Measurements from ENCODE around the gene WDR45B.

The WDR45B gene

DNA sequence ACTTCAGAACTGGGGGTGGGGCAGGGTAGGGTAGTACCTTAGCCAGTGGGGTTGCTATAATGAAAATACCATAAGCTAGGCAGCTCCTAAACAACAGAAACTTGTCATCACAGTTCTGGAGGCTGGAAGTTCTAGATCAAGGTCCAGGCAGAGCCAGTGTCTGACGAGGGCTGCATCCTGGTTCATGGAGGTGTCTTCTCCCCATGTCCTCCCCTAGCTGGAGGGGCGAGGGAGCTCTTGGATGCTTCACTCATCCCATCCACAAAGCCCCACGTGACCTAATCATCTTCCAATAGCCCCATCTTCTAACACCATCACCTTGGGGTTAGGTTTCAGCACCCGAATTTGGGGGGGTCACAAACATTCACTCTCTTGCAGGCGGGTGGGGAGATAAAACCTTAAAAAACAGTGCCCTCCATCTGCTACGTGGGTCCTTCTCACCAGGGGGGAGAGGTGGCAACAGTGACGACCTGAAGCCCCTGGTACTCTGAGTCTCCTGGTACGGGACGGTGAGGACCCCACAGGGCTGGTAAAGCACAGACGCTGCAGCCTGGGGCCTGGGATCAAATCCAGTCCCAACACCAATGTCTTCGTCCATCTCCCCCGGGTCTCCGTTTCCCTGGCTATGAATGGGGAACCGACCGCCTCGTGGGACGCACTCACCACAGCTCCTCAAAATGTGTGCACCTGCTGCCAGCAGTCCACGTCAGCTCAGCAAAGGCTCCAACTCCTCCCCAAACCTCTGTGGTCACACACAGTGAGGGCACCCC, 27.4 kb upstream of the WDR45B start:
- no peak for DNase-seq

DNA sequence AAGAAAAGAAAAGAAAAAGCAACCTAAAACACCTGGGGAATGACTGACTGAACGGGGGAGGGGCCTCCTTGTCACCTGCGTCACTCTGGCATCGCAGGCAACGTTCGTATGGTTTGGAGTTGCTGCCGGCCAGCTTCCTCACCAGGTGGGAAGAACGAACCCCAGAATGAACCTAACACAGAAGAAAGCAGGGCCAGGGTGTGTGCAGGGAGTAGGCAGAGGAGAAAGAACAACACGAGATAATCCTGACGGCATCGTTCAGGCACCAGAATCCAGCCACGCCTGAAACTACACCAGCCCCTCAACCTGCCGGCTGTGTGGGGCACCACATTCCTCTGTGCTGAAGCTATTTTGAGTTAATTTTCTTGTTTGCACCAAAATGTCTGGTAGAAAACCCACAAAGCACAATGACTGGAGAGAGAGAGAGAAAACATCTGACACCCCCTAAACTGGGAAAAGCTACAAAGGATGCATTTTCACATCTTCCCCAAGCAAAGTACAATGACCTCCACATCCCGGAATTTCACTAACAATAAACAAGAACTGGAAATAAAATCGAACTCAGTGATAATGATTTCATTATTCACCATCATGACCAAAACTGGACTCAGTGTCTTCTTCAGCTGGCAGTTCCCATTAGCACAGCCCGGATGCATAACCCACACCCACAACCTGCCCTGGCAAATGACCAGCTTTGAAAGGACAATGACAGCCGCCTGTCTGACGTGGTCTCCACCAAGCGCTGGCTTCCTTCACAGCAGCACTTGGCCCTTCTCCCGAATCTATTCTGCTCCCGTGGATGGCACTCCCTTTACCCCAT, 26.6 kb upstream of the WDR45B start:
- no peak for DNase-seq

DNA sequence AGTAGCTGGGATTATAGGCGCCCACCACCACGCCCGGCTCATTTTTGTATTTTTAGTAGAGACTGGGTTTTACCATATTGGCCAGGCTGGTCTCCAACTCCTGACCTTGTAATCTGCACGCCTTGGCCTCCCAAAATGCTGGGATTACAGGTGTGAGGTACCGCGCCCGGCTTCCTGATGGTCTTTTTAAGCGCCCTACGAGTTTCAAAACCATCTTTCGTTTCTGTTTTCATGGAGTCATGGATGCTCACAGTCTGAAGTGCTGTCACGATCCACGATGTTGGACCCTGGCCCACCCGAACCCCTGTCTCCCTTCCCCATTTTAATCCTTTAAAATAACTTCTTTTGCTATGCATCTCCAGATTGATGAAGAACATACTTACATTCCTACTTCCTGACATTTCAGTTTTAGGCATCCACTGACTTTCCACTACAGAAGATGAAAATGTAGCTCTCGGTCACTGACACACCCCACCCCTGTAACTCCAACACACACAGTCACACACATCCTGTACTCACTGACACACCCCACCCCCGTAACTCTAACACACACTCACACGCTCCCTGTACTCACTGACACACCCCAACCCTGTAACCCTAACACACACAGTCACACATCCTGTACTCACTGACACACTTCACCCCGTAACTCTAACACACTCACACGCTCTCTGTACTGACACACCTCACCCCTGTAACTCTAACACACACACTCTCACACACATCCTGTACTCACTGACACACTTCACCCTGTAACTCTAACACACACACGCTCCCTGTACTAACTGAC, 22.6 kb upstream of the WDR45B start:
- DNase-seq: no peak

DNA sequence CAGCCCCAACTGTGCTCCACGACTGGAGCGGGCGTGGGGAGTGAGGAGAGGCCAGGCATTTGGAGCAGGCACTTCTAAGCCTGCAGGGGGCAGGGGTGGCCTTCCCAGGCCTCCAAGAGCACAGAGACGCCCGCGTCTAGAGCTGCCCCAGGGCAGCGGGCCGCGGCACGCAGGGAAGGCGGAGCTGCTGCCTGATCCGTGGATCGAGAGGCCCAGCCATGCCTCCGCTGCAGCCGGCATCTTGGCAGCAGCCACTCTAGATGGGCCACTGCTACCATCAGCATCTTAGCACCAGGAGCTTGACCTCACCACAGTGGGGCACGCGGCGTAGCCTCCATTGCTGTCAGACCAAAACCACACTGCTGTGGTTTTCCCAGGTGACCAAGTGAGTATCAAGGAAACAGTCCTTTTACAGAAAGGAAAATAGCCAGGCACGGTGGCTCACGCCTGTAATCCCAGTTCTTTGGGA, 20.4 kb upstream of the WDR45B start:
- no peak for DNase-seq

DNA sequence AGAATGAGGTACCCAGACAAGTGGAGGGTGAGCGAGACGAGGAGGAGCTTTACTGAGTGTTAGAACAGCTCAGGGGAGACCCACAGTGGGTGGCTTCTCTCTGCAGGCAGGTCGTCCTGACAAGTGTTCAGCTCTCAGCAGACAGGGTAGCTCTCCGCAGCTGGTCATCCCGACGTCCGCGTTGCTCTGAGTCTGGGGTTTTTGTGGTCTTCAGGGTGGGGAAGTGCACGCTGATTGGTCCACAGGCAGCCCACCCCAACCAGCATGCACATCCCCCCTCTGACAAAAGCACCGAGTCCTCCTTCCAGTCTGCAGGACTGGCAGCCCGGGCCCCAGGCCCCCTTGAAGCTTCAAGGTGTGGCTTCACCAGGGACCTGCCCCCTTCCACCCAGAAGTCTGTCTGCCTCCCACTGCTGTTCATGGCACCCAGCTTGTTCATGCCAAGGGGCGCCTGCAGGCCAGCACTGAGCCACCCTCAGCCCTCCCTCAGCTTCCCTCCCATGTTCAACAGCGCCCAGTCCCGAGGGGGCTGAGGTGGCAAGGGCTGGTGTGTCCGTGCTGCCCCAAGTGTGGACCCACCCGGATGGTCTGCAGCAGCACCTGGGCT, 19.9 kb upstream of the WDR45B start:
- no peak for DNase-seq

DNA sequence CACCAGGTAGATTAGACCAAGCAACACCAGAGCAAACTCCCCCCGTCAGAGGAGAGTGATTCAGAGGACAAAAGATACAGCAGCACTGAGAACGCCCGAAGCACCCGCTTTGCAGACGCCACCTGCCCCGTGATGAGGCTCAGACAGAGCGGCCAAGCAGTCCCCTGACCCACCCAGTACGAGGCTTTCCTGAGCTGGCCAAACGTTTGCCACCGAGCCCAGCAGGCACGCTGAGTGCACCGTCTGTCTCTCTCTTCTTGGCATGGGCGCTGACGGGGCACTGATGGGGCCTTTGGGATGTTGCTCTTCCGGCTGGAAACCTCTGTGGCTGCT, 19.4 kb upstream of the WDR45B start:
- no peak for DNase-seq

DNA sequence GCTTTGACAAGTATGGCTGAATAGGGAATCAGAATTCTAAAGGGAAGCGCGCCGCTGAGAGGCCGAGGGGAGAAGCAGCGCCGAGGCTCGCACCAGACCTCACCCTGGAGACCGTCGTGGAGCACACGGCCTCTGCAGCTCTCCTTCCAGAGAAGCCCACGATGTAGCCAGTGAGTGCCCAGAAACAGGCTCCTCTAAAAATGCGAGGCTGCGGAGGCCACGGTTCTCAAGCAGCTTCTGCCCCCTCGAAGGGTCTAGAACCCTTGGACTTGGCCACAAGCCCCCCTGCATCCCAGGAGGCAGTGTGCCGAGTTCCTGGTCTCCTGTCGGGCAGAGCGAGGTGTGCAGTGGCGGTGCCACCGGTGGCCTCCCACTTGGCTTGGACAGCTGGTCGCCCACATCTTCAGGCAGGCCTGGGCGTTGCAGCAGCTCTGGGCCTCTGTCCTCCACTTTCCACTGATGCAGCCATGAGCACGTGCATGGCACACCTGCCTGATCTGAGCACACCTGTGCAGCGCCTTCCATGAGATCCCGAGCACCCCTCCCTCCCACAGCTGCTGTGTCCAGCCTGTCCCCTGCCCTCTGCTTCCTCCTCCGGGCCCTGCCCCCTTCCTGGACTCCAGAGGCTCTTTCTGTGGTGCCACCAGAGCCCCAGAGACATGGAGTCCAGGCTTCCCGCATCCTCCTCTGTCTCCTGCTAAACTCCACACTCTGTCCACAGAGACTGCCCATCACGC, 18.9 kb upstream of the WDR45B start:
- DNase-seq: no peak

DNA sequence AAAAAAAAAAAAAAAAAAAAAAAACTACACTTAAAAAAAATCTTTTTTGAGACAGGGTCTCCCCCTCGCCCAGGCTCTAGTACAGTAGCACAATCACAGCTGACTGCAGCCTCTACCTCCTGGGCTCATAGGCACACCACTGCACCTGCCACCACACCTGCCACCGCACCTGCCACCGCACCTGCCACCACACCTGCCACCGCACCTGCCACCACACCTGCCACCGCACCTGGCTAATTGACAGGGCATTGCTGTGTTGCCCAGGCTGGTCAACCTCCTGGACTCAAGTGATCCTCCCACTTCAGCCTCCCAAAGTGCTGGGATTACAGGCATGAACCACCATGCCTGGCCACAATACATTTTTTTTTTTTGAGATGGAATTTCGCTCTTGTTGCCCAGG, 17.6 kb upstream of the WDR45B start:
- DNase-seq: no peak

DNA sequence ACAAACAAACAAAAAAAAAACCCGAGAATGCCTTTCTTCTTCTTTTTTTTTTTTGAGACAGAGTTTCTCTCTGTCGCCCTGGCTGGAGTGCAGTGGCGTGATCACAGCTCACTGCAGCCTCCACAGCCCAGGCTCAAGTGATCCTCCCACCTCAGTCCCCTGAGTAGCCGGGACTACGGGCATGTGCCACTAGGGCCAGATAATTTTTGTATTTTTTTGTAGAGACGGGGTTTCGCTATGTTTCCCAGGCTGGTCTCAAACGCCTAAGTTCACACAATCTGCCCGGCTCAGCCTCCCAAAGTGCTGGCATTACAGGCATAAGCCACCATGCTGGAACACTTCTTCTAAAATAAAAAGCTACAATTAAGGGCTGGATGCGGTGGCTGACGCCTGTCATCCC, 17.0 kb upstream of the WDR45B start:
- DNase-seq: no peak

DNA sequence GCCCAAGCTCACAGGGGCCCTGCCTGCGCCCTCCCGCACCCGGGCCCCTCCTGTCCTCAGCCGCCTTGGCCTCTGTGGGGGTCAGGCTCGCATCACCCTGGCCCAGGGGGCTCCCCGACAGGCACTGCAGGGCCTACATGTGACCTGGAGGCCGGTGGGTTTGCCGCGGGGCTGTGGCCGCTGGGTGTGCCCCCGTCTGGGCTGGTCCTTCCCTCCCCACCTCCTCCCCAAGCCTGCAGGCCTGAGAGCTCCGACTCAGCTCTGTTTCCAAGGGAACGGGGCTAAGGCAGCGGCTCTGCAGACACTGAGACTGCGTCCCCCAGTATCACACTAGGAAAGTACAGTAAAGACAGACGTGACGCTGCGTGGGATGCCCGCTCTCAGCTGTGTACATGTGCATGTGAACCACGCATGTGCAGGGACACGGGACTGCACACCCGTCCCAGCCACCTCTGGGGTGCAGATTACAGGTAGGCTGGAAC, 16.5 kb upstream of the WDR45B start:
- no peak for DNase-seq

DNA sequence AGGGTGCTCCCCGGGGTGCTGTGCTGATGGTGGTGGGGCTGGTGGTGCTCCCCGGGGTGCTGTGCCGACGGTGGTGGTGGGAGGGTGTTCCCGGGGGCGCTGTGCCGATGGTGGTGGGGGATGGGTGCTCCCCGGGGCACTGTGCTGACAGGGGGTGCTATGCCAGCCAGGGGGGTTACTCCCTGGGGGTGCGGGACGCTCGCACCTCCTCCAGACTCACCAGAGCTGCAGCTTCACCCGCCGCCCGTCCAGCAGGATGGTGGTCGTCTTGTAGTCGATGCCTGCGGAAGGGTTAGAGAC, 16.0 kb upstream of the WDR45B start:
- no peak for DNase-seq

DNA sequence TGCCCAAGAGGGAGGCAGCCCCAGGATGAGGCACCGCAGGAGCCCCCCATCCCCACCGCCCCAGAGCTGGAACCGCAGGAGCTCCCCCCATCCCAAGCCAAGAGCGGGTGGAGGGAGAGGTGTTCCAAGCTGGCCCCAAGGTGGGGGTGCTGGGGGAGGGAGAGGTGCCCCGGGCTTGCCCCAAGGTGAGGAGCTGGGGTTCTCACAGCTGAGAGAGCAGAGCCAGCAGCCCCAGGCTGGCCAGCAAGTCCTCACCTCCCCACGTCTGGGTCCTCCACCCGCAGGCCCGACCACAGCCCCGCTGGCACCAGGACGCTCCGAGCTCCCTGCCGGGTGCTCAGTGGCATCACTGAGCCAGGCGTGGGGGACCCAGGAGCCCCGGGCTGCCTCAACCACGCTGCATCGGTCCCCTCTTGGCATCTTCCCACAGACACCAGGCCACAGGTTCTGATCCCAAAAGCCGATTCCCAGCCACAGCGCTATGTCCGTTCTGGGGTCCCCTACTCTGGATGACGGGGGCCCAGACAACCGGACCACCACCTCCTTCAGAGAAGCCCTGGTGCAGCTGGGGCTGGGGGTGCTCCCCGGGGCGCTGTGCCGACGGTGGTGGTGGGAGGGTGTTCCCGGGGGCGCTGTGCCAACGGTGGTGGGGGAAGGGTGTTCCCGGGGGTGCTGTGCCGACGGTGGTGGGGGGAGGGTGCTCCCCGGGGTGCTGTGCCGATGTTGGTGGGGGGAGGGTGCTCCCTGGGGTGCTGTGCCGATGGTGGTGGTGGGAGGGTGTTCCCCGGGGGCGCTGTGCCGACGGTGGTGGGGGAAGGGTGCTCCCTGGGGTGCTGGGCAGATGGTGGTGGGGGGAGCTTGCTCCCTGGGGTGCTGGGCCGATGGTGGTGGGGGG, 15.4 kb upstream of the WDR45B start:
- no peak for DNase-seq

DNA sequence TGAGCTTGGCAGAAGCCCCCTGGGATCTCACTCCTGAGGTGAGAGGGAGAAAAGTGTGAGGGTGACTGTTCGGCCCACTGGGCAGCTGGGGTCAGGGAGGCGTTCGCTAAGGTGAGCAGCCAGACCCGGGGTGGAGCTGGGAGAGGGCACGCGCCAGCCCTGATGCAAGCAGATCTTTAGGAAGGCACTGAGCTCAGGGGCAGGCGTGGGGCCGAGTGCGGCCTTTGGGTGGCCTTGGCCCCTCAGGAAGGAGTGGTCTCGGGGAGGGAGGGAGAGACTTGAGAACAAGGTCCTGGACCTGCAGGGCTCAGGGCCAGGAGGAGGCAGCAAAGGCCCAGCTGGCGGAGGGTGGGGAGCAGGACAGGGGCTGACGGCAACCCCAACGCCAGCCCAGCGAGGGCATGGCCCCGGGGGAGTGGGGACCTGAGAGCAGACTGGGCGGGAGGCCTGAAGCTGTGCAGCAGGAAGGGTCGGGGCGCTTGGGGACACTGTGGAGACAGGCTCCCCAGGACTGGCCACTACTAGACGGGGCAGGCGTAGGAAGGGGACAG, 14.5 kb upstream of the WDR45B start:
- DNase-seq: no peak

DNA sequence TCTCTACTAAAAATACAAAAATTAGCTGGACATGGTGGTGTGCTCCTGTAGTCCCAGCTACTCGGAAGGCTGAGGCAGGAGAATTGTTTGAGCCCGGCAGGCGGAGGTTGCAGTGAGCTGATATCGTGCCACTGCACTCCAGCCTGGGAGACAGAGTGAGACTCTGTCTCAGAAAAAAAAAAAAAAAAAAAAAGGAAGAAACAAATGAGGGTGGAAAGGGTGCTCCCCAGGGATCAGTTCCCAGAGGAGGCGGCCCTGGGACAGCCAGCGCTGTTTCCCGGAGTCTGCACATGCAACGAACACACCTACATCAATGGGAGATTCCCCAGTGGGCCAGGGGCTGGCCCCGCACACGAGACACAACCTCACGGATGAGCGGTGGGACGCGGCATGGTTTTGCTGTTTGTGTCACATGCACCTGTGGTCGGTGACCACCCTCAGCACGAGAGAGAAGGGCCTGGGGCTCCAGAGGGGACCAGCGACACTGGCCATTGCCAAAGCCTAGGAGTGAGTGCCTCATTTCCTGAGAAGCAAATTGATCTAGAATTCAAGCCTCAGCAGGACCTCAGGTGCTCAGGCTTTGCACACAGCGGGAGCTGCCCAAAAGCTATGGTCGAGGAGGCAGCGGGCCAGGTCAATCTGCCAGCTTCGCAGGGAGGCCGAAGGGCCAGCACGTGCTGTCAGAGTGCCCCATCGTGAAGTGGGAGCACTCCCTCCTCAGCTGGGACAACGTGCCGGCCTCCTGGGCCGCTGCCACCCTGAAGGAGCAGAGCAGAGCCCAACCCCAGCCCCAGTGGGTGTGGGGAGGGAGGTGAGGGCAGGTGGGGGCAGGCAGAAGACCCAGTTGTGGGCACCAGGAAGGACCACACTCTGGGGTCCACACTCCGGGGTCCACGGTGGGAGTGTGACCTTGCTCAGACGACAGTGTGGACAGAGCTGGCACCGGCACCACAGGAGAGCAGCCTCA, 13.8 kb upstream of the WDR45B start:
- no peak for DNase-seq

DNA sequence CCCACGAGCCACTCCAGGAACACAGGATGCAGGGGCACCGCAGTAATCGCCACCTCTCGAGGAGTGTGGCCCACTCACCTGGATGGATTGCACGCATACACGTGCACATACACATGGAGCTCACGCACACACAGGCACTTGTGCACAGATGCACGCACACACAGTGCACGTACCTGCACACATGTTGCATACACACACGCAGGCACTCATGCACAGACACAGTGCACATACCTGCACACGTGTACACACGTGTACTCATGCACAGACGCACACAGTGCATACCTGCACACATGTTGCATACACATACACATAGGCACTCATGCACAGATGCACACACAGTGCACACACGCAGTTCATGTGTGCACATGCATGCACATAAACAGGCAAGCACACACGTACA, 11.6 kb upstream of the WDR45B start:
- DNase-seq: no peak

DNA sequence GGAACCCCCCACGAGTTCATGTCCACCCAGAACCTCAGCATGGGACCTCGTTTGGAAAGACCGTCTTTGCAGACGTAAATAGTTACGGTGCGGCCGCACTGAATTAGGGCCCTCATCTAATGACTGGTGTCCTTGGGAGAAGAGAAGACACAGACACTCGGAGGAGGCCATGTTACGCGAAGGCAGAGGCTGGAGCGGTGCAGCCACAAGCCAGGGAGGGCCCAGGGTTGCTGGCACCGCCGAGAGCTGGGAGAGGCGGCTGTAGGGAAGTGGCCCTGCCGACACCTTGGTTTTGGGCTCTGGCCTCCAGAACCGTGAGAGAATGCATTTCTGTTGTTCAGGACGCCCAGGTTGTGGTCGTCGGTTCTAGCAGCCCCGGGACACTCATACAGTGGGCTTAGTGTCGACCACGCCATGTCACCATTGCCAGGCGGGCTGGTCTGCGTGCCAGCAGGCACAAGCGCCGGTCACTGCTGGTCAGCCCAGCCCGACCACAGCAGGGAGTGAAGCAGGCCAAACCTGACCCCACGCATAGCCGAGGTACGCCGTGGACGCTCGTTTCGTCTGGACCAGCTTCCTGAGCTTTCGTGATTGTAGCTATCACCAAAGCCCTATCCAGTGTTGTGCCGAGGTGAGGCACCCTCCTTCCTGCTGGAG, 10.7 kb upstream of the WDR45B start:
- no peak for DNase-seq

DNA sequence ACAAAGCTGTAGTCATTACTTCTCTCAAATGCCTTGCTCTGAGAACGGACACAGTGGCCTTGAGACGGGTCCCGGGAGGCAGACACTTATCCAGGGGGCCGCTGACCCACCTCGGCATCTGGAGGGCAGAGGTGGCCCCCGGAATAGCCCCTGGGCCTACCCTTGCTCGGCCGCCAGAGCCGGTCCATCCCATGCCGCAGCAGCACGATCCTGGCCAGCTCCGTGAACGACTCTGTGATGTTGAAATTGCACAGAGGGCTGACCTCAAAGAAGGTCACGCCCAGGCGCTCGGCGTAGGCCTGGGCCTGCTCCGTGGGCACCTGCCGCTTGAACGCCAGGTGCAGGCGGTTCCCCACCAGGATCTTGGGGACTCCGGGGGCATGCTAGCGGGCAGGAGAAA, 10.1 kb upstream of the WDR45B start:
- no peak for DNase-seq

DNA sequence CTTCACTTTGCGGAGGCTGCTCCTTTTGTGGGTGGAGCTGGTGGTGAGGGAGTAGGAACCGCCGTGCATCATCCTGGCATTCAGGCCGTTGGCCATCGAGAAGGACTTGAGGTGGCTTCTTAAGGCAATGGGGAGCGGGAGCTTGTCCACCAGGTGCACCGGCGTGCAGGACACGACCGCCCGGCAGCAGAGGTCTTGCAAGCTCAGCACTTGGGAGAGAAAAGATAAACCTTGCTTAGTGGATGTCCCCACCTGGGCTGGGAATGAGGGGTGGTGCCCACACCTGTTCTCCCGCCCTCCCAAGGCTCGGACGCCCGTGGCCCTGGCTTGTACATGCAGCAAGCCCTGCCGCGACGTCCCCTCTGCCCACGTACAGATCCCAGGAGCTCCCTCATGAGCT, 9.7 kb upstream of the WDR45B start:
- DNase-seq: no peak

DNA sequence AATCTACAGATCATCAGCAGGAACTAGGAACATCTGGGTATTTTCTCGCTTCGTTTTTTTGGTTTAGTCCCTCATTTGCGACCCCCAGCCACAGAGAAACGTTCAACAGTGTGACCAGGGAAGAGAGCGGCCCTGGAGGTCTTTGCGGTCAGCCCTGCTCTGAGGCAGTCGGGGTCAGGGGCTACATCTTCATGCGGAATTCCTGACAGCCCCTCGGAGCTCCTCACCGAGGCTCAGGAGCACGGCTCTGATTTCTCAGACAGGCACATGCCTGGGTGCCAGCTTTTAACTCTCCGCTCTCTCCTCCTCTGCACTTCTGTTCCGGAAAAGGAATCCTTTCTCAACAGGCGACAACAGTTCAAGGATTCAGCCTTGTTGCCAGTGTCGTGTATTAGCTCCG, 8.0 kb upstream of the WDR45B start:
- no peak for DNase-seq

All from amniotic stem cell (primary cell).